ENCODE results near the gene SEZ6. TPM values are rescaled to one million over a fixed set of nuclear protein-coding genes. Genes with fewer than 3 reads are reported as not detected.

Gene SEZ6
- polyA plus RNA-seq, 2 of the 4 experiments (the other 2 are of a cell fraction) = not detected

DNA sequence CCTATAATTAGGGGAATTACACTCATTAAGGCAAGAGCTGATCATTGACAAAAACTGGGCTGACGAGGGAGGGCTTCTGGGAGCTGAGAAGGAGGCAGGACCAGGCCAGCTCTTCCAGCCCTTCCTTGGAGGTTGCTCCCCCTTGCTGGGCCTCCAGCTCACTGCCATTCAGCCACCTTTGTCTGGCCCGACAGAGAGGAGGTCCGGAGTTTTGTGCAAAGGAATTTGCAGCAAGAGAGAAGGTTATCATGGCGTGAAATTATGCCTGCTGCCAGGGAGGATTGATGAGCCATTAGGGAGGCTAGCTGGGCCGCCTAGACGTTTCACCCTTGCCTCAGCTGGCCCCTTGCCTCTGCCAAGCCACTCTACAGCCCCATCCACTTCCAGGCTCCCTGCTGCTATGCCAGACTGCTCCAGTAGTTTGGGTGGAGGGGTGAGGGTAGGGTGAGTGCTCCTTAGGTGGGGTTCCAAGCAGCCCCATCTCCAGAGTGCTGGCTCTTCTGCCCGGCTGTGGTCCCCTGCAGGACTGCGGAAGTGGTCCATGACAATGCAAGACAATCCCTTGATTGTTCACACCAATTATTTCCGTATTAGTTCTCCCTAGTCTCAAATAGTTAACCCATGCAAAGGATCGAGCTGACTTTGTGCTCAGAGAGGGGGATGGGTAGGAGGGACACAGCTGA, 37.5 kb downstream of the SEZ6 start (continued):
- TF ChIP-seq, protein P1, sequence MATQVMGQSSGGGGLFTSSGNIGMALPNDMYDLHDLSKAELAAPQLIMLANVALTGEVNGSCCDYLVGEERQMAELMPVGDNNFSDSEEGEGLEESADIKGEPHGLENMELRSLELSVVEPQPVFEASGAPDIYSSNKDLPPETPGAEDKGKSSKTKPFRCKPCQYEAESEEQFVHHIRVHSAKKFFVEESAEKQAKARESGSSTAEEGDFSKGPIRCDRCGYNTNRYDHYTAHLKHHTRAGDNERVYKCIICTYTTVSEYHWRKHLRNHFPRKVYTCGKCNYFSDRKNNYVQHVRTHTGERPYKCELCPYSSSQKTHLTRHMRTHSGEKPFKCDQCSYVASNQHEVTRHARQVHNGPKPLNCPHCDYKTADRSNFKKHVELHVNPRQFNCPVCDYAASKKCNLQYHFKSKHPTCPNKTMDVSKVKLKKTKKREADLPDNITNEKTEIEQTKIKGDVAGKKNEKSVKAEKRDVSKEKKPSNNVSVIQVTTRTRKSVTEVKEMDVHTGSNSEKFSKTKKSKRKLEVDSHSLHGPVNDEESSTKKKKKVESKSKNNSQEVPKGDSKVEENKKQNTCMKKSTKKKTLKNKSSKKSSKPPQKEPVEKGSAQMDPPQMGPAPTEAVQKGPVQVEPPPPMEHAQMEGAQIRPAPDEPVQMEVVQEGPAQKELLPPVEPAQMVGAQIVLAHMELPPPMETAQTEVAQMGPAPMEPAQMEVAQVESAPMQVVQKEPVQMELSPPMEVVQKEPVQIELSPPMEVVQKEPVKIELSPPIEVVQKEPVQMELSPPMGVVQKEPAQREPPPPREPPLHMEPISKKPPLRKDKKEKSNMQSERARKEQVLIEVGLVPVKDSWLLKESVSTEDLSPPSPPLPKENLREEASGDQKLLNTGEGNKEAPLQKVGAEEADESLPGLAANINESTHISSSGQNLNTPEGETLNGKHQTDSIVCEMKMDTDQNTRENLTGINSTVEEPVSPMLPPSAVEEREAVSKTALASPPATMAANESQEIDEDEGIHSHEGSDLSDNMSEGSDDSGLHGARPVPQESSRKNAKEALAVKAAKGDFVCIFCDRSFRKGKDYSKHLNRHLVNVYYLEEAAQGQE (IDR thresholded peaks at IDR 0.05) = no peak
- no peak for TF ChIP-seq PHF8 (IDR thresholded peaks at IDR 0.05; ENCODE audit: borderline replicate concordance, low read depth)
- no peak for TF ChIP-seq TFCP2L1 (CRISPR knock-in tag; IDR thresholded peaks at IDR 0.05)
- TF ChIP-seq, protein P2, sequence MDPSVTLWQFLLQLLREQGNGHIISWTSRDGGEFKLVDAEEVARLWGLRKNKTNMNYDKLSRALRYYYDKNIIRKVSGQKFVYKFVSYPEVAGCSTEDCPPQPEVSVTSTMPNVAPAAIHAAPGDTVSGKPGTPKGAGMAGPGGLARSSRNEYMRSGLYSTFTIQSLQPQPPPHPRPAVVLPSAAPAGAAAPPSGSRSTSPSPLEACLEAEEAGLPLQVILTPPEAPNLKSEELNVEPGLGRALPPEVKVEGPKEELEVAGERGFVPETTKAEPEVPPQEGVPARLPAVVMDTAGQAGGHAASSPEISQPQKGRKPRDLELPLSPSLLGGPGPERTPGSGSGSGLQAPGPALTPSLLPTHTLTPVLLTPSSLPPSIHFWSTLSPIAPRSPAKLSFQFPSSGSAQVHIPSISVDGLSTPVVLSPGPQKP (IDR thresholded peaks at IDR 0.05; ENCODE audit: low read depth, low read length) = no peak
- TF ChIP-seq EP300 (IDR thresholded peaks at IDR 0.05) = no peak
- TF ChIP-seq EHF (CRISPR knock-in tag; IDR thresholded peaks at IDR 0.05) = no peak
- no peak for TF ChIP-seq CBX2 (IDR thresholded peaks at IDR 0.05; ENCODE audit: borderline replicate concordance, low read depth)
- TF ChIP-seq RFX5 (IDR thresholded peaks at IDR 0.05) = no peak
- no peak for TF ChIP-seq FOXS1 (CRISPR knock-in tag; IDR thresholded peaks at IDR 0.05)
- no peak for TF ChIP-seq HOXA7 (CRISPR knock-in tag; IDR thresholded peaks at IDR 0.05)

DNA sequence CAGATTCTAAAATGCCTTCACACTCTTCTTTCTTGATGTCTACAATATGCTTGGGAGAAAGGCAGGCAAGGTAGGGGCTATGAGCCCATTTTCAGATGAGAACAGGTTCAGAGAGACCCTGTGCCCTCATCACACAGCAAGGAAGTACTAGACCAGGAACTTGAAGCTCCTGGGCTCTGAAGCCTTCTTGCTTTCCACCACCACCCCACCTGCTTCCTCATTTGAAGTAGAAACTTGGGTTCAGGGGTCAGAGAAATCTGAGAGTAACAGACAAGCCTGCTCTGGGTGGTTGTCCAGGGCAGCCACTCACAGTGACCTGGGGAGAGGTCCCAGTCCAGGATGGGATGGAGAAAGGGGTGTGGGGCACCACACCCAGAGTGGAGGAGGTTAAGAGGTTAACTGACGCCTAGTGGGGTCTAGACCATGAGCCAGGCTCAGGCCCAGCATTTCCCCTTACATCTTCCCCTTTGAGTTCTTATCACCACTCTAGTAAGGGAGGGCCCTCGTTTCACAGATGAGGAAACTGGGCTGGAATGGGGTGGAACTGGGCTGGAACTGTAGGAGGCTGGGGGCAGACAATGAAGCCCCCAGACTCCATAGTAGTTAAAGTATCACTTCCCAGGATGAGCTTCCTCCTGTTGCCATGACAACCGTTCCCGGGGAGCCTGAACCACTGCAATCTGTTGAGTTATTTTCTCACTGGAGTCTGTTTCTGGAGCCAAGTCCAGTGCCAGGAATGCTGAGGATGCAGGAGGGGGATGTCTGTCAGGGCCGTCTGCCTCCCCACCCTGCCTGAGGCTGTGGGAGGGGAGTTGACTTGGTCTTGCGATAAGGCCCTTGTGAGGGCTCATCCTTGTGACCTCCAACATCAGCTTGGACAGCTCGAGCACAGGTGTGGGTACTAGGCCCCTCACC, 38.4 kb downstream of the SEZ6 start:
- H3K4me3 ChIP-seq = no peak overlapping the region
- no peak overlapping the region for H3K27ac ChIP-seq
- TF ChIP-seq TFCP2L1 (CRISPR knock-in tag; IDR thresholded peaks at IDR 0.05) = no peak
- no peak for TF ChIP-seq JUNB (IDR thresholded peaks at IDR 0.05)
- no peak for TF ChIP-seq SMC3 (IDR thresholded peaks at IDR 0.05)
- no peak for TF ChIP-seq BHLHE40 (IDR thresholded peaks at IDR 0.05; ENCODE audit: low read depth, low read length)
- no peak for TF ChIP-seq RCOR1 (IDR thresholded peaks at IDR 0.05; ENCODE audit: low read depth, low read length)
- TF ChIP-seq TP53 (CRISPR knock-in tag; IDR thresholded peaks at IDR 0.05) = no peak
- no peak for TF ChIP-seq GATA3 (IDR thresholded peaks at IDR 0.05; ENCODE audit: borderline replicate concordance)
- no peak for TF ChIP-seq EHF (CRISPR knock-in tag; IDR thresholded peaks at IDR 0.05)
- no peak for TF ChIP-seq ZSCAN20 (CRISPR knock-in tag; IDR thresholded peaks at IDR 0.05)
- TF ChIP-seq KDM1A (IDR thresholded peaks at IDR 0.05; ENCODE audit: low read depth) = no peak
- DNase-seq (ENCODE audit: low read depth in 1 of 2, low spot score in 1 of 2) = no peak
- ATAC-seq = no peak
- H3K4me1 ChIP-seq = 0 out of 3 replicates have a peak, but pooled peaks cover 6% of the 10 kb centered on the region
- no peak for FAIRE-seq
- WGBS (ENCODE audit: missing lambda C conversion rate) = 43% methylated on average over 7 of the region's 7 CpGs
- H3K4me2 ChIP-seq = no peak overlapping the region
- ChIA-PET POLR2A (no interaction called here), CTCF (interaction anchor here (0.8 to 7.8 kb wide), 15 partner anchors 11 to 240 kb away, joined by 3 to 255 read pairs (median 4); no protein-coding TSS in a partner anchor)
- H3K9me3 ChIP-seq = no peaks in the 10 kb centered on the region

DNA sequence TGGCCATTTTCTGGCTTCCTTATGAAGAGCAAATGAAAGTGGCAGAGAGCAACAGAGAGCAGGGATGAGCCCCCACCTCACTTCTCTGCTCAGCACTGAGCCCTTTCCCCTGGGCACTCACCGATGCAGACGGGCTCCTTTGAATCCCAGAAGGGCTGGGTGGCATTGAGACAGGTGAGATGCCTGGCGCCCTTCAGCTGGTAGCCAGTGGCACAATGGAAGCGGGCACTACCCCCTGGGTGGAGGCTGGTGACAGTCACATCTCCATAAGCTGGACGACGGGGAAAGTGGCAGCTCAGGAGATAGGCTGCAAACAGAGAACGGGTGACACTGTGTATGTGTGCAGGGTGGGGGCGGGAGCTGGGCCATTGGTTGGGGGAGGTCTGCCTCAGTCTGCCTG, 42.0 kb downstream of the SEZ6 start:
- 44% methylated on average over 7 of the region's 8 CpGs for WGBS (ENCODE audit: missing lambda C conversion rate)
- H3K27ac ChIP-seq = no peak overlapping the region
- H3K4me3 ChIP-seq = no peak overlapping the region
- TF ChIP-seq SMC3 (IDR thresholded peaks at IDR 0.05) = no peak
- no peaks in the 10 kb centered on the region for H3K9me3 ChIP-seq
- ChIA-PET POLR2A (interaction anchor here (0.9 kb wide), 1 partner anchor 236 kb away, joined by 3 read pairs; no protein-coding TSS in a partner anchor), CTCF (interaction anchor here (0.7 to 15.4 kb wide), 21 partner anchors 8 to 255 kb away, joined by 3 to 1025 read pairs (median 6); partner anchors contain the start of genes PHF12 and TLCD1)
- no peak for FAIRE-seq
- 0 out of 3 replicates have a peak, but pooled peaks cover 6% of the 10 kb centered on the region for H3K4me1 ChIP-seq
- no peak for ATAC-seq
- no peak for DNase-seq (ENCODE audit: low read depth in 1 of 2, low spot score in 1 of 2)
- no peak overlapping the region for H3K4me2 ChIP-seq
